Osteocyte (in vitro differentiated cells): ENCODE data around the gene CRYBA2. TPM values are rescaled to one million over a fixed set of nuclear protein-coding genes. Genes with fewer than 3 reads are reported as not detected.
A peak's percentile ranks its signal among the peaks of the same experiment; 100 is the strongest.

Experiments
- DNase-seq: peaks from one replicate; pipeline ENCODE4 v3.0.0; 2021; ENCODE audit warnings: mixed read lengths; ENCODE audit not compliant: unreplicated experiment; ENCODE audit errors: extremely low spot score
- H3K27ac Mint-ChIP-seq: one replicate; pipeline ENCODE4 v1.8.0; 2021; ENCODE audit warnings: mild to moderate bottlenecking, mixed read lengths; ENCODE audit not compliant: unreplicated experiment
- H3K27me3 Mint-ChIP-seq: one replicate; pipeline ENCODE4 v1.8.0; 2021; ENCODE audit warnings: mixed read lengths; ENCODE audit not compliant: unreplicated experiment
- H3K36me3 Mint-ChIP-seq: one replicate; pipeline ENCODE4 v1.8.0; 2021; ENCODE audit warnings: mixed read lengths; ENCODE audit not compliant: unreplicated experiment
- H3K4me1 Mint-ChIP-seq: one replicate; pipeline ENCODE4 v1.8.0; 2021; ENCODE audit warnings: mixed read lengths; ENCODE audit not compliant: unreplicated experiment
- H3K4me3 Mint-ChIP-seq: one replicate; pipeline ENCODE4 v1.8.0; 2021; ENCODE audit warnings: mild to moderate bottlenecking, moderate library complexity, mixed read lengths; ENCODE audit not compliant: unreplicated experiment
- H3K9me3 Mint-ChIP-seq: one replicate; pipeline ENCODE4 v1.8.0; 2021; ENCODE audit warnings: mixed read lengths; ENCODE audit not compliant: unreplicated experiment
- CTCF ChIP-seq: fragments of 200-600 bp; sonication (generic); IDR thresholded peaks from 2 replicates; pipeline ENCODE4 v1.5.0; 2021; ENCODE audit warnings: antibody characterized with exemption, mild to moderate bottlenecking, moderate library complexity
- microRNA-seq: library from miRNA; unstranded; fragments of <30 nt; microRNA quantifications from one replicate; pipeline ENCODE4 v1.1.0, GENCODE V29; 2020; ENCODE audit not compliant: unreplicated experiment
- total RNA-seq: library from RNA; stranded (reverse); gene quantifications from 2 replicates; pipeline ENCODE4 v1.2.1, GENCODE V29; 2021

The CRYBA2 gene
- total RNA-seq, 1 donor from 2014 or later, result not detected

- no peak for TF ChIP-seq CTCF
- Mint-ChIP-seq H3K27me3 (peaks cover 66% of the 10 kb centered on the region), H3K36me3 (no peaks in the 10 kb centered on the region), H3K27ac (no peak overlapping the region), H3K4me3 (no peak overlapping the region), H3K9me3 (no peaks in the 10 kb centered on the region), H3K4me1 (no peaks in the 10 kb centered on the region)
- DNase-seq, result peak; percentile 75
Measured at GRCh38 chr2:218953366-218953954, 39.8 kb downstream of the CRYBA2 start.

- no peaks in the 10 kb centered on the region for H3K4me1 Mint-ChIP-seq
- H3K36me3 Mint-ChIP-seq, result no peaks in the 10 kb centered on the region
- H3K27me3 Mint-ChIP-seq, result peaks cover 55% of the 10 kb centered on the region
- DNase-seq, result no peak
- TF ChIP-seq CTCF, result no peak
- H3K4me3 Mint-ChIP-seq, result no peak overlapping the region
- H3K9me3 Mint-ChIP-seq, result no peaks in the 10 kb centered on the region
- no peak overlapping the region for H3K27ac Mint-ChIP-seq
Measured at GRCh38 chr2:218952160-218952559, 41.1 kb downstream of the CRYBA2 start.

GRCh38 chr2:218946621-218947020 lies 46.6 kb downstream of the CRYBA2 start:
- Mint-ChIP-seq H3K27me3 (peaks cover 55% of the 10 kb centered on the region), H3K27ac (no peak overlapping the region), H3K4me3 (no peak overlapping the region), H3K9me3 (no peaks in the 10 kb centered on the region), H3K36me3 (no peaks in the 10 kb centered on the region), H3K4me1 (no peaks in the 10 kb centered on the region)
- DNase-seq, result no peak
- TF ChIP-seq CTCF, result no peak

GRCh38 chr2:218944759-218945404 lies 48.3 kb downstream of the CRYBA2 start:
- peaks cover 52% of the 10 kb centered on the region for H3K27me3 Mint-ChIP-seq
- TF ChIP-seq CTCF, result no peak
- H3K27ac Mint-ChIP-seq, result no peak overlapping the region
- H3K4me3 Mint-ChIP-seq, result no peak overlapping the region
- DNase-seq, result no peak
- H3K9me3 Mint-ChIP-seq, result no peaks in the 10 kb centered on the region
- no peaks in the 10 kb centered on the region for H3K36me3 Mint-ChIP-seq
- no peaks in the 10 kb centered on the region for H3K4me1 Mint-ChIP-seq

Small RNAs within 50 kb of the gene (microRNA-seq; reads per million reads assigned to microRNA genes)
- gene MIR375, result 13.2 reads per million, percentile 21 among the genes with 10 or more reads in this experiment

Other genes with a start within 250 kb of the CRYBA2 start
- 3.2 and 4.1 TPM in 2 replicates for gene CYP27A1, start 211.3 kb downstream of the CRYBA2 start, total RNA-seq
- gene PRKAG3, start 161.6 kb downstream of the CRYBA2 start, total RNA-seq, result not detected in 2 replicates
- gene WNT6, start 133.6 kb downstream of the CRYBA2 start, total RNA-seq, result 0.42 and 0.64 TPM in 2 replicates
- gene WNT10A, start 112.6 kb downstream of the CRYBA2 start, total RNA-seq, result not detected in 2 replicates
- not detected in 2 replicates for gene CDK5R2, start 33.8 kb downstream of the CRYBA2 start, total RNA-seq
- not detected in 2 replicates for gene FEV, start 8.2 kb downstream of the CRYBA2 start, total RNA-seq
- gene CFAP65, start 48.1 kb upstream of the CRYBA2 start, total RNA-seq, result not detected in 2 replicates
- gene IHH, start 67.5 kb upstream of the CRYBA2 start, total RNA-seq, result 0.18 TPM in 1 of 2 replicates, not detected in the other
- gene NHEJ1, start 167.4 kb upstream of the CRYBA2 start, total RNA-seq, result 18.0 and 19.3 TPM in 2 replicates
- gene SLC23A3, start 176.6 kb upstream of the CRYBA2 start, total RNA-seq, result 2.8 and 5.2 TPM in 2 replicates
- 42.8 and 45.7 TPM in 2 replicates for gene CNPPD1, start 183.5 kb upstream of the CRYBA2 start, total RNA-seq
- 101 and 110 TPM in 2 replicates for gene RETREG2, start 184.9 kb upstream of the CRYBA2 start, total RNA-seq
- 30.0 and 31.4 TPM in 2 replicates for gene ZFAND2B, start 213.4 kb upstream of the CRYBA2 start, total RNA-seq
- 27.5 and 30.0 TPM in 2 replicates for gene ABCB6, start 225.5 kb upstream of the CRYBA2 start, total RNA-seq
- gene ATG9A, start 236.2 kb upstream of the CRYBA2 start, total RNA-seq, result 83.6 and 95.2 TPM in 2 replicates
- gene ANKZF1, start 236.4 kb upstream of the CRYBA2 start, total RNA-seq, result 44.8 and 55.6 TPM in 2 replicates